Measurements from ENCODE around the gene LASP1. TPM values are rescaled to one million over a fixed set of nuclear protein-coding genes. Genes with fewer than 3 reads are reported as not detected.

The LASP1 gene
- total RNA-seq, 1 experiment from 2014 or later = 120 TPM

DNA sequence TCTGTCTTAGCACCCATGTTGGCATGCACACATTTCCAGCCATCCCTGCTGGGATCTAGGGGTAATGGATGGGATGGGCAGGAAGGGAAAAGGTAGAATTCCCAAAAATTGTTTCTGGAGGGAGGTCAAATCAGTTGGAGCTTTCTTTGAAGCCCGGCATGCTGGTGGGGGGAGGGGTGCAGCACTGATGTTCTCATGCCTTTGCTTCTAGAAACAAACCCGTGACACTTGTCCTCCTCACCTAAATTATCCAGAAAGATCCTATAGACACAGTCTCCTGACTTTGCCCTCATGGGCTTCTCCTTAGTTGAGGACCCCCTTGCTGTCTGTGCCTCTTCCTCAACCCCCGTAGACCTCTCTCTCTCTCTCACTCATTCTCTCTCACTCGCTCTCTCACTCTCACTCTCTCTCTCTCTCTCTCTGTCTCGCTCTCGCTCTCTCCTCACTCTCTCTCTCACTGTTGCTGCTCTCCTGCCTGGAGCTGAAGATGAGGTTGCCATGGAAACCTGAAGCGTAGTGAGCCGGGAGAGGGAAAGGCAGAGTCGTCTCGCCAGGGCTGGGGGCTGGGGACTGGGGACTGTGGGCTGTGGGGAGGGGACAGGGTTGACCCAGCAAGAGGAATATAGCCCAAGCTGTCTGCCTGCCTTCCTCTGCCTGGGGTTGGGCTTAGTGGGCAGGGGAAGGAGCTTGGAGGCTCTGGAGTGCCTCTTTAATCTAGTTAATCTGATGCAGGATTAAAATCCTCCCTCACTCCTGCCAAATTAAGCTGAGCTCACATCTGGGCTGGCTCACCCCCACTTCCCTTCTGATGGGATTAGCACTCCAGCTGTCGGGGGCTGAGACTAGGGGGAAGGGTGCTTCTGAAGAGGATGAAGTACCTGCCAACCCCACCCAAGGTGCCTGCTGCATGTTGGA is 16.1 kb downstream of the LASP1 start:
- DNase-seq (ENCODE audit: low read depth) = no peak

DNA sequence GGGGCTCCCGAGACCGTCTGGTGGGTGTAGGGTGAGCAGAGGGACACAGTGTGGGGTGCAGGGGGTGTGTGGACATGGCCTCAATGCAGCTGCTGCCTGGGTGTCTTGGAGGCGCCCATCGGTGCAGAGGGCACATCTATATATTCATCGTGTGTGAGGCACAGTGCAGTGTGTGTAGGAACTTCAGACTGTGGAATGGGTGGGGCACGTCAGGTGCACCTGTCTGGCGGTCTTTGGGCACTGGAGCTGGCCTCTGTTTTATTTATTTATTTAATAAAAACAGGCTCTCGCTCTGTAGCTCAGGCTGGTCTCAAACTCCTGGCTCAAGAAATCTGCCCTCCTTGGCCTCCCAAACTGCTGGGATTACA is 16.8 kb downstream of the LASP1 start:
- no peak for DNase-seq (ENCODE audit: low read depth)

DNA sequence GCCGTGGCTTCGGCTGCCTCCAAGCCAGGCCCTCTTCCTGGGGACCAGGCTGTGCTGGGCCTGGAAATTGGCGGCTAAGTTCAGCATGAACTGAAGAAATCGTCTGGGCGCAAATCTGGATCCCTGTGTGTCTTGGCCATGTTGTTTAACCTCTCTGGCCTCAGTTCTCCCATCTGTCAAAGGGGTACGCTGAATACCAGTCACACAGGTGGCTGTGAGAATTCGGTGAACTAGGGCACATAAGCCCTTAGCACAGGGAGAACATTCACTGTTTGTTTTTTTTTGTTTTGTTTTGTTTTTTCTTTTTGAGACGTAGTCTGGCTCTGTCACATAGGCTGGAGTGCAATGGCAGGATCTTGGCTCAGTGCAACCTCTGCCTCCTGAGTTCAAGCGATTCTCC is 19.0 kb downstream of the LASP1 start:
- no peak for DNase-seq (ENCODE audit: low read depth)

GRCh38 chr17:38889745-38890409 is 20.0 kb downstream of the LASP1 start:
- DNase-seq (ENCODE audit: low read depth) = no peak

GRCh38 chr17:38890410-38890746 is 20.5 kb downstream of the LASP1 start:
- DNase-seq (ENCODE audit: low read depth) = no peak

GRCh38 chr17:38891441-38891840 is 21.6 kb downstream of the LASP1 start:
- no peak for DNase-seq (ENCODE audit: low read depth)

- DNase-seq (ENCODE audit: low read depth) = no peak
Observed at GRCh38 chr17:38892083-38892482, 22.2 kb downstream of the LASP1 start.

GRCh38 chr17:38892620-38893019 is 22.8 kb downstream of the LASP1 start:
- DNase-seq (ENCODE audit: low read depth) = no peak

DNA sequence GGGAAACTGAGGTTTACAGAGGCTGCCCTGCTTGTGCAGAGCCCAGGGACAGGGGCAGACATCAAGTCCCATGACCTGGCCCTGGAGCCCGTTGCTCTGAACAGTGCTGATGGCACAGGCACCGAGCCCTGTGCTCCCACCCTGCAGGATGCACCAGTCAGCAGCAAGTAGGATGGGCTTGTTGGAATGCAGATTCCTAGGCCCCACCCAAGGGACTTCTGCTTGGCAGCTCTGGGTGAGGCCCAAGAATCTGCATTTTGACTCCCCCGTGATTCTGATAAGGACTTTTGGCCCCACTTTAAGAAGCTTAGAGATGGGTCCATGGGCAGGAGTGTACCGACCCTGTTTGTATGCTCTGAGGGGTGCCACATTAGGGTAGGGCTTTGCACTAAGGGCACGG is 23.3 kb downstream of the LASP1 start:
- no peak for DNase-seq (ENCODE audit: low read depth)

- DNase-seq (ENCODE audit: low read depth) = peak; percentile 13
Observed at GRCh38 chr17:38893607-38894006, 23.7 kb downstream of the LASP1 start.

DNA sequence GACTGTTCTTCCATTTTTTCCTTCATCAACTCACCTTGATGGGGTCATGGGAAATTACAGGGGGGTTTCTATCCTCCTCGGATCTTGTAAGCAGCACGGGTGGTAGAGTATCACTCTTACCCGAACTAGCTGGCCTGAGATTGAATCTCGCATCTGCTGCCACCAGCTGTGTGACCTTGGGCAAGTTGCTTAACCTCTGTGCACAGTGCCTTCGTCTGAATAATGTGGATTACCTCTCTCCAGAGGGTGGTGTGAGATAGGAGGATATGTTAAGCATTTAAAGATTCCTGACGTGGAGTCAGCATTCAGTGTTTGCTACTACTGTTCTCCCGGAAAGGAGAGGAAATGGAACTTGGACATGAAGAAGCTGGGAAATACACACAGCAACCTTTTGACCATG is 24.4 kb downstream of the LASP1 start:
- no peak for DNase-seq (ENCODE audit: low read depth)

DNA sequence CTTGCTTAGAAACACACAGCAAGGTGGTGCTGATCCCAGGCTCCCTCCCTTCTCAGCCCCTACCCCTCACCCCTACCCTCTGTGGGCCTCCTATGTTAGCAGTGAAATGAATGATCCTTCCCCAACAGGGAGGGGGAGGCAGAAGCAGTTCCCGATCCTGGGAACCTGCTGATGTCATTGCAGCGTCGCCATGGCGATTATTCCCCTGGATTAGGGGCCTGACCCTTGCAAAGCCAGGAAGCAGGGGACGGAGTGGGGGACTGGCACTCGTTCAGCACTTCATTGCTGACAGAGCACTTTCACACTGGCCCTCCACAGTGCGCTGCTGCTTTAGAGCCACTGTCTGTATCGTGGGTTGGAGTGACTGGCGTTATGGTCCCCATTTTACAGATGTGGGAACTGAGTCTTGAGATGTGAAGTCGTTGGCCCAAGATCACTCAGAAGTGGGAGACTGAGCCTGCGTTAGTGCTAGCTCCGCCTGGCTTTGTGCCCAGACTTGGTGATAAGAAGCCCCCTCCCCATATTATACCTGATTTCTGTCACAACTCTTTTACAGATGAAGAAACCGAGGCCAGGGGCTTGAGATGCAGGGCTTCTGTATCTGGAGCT is 26.6 kb downstream of the LASP1 start:
- no peak for DNase-seq (ENCODE audit: low read depth)

- peak; percentile 23 for DNase-seq (ENCODE audit: low read depth)
Observed at GRCh38 chr17:38897176-38897575, 27.3 kb downstream of the LASP1 start.

DNA sequence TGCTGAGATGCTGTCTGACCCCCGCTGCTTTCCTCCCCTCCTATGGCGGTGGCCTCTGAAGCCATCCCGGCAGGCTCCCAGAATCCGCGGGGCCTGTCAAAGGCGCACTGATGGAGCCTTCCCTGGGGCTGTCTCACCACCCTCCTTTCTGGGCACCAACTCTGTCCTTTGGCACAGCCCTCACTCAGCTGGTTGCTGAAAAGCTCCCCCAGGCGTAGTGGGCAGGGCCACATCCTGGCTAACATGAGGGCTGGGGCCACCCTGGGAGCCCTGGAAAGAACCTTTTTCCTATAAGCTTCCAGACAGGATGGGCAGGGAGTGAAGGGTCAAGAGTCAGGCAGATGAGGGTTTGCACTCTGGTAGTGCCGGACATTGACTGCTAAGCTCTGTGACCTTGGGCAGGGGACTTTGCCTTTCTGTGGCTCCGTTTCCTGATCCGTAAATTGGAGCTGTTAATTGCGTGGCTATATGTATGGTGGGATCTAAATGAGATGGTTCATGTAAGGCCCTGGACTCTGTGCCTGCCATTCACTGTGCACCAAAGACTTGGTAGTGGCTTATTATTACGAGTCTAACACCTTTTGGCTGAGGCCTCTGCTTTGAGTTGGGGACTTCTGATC is 27.9 kb downstream of the LASP1 start:
- peak; percentile 30 for DNase-seq (ENCODE audit: low read depth)

- DNase-seq (ENCODE audit: low read depth) = no peak
Observed at GRCh38 chr17:38898291-38898679, 28.4 kb downstream of the LASP1 start.

DNA sequence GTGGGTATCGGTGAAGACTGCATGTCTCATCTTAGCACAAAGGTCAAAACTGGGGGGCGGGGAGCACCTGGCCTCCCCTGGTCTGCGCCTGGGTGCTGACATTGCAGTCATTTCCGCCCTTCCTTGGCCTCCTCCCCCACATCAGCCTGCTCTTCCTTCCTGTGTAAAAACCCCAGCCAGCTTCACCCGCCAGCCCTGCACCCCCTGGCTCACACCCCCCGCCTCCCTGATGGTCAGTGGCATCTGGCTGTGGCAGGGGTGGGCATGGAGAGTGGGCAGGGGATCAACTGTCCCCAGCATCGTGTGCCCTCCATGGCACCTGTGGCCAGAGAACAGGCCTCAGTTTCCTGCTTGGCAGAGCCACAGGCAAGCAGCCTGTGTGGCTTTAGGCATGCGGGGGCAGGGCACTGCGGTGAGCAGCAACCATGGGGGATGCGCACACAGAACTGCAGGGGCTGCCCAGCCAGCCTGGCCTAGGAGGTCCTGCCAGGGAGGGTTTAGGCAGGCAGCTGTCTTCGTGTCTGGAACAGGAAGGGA is 29.0 kb downstream of the LASP1 start:
- DNase-seq (ENCODE audit: low read depth) = no peak

- DNase-seq (ENCODE audit: low read depth) = no peak
Observed at GRCh38 chr17:38899421-38899820, 29.6 kb downstream of the LASP1 start.

DNA sequence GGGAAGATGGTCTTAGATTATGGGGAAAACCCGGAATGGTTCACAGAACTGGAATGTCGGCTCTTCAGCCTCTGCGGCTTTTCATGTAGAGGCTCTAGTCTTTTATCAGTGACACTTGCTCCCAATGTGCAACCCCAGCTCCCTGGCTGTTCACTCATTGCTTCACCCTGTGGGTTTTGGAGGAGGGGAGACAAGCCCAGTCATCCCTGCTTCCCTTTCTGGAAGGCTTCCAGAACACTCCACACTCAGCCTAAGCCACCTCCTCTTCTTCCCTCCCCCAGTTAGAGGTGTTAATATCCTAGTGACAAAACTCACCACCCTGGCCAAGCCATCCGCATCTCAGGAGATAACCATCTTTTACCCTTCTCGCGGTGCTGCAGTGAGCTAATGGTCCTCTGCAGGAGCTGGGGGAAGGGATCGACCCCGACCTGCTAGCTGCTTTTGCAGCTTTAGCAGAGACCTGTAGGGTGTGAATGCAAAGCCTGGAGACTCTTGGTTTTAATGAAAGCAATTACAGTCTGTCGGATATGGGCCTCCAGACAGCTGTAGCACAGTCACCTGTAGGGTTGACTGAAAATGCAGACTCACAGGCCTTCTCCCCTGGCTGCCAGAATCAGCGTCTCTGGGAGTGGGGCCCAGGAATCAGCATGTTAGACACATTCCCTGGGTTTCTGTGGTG is 31.3 kb downstream of the LASP1 start:
- DNase-seq (ENCODE audit: low read depth) = peak; percentile 98

DNA sequence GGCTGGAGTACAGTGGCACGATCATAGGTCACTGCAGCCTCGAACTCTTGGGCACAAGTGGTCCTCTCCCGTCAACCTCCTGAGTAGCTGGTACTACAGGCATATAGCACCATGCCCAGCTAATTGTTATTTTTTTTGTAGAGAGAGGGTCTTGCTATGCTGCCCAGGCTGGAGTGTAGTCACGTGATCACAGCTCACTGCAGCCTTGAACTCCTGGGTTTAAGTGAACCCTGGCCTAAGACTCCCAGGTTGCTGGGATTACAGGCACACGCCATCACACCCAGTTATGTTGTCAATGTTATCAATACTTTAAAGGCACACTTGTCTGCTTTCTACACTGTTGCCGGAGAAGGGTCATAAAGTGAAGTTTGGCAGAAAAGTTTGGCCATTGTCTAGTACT is 33.5 kb downstream of the LASP1 start:
- DNase-seq (ENCODE audit: low read depth) = no peak

DNA sequence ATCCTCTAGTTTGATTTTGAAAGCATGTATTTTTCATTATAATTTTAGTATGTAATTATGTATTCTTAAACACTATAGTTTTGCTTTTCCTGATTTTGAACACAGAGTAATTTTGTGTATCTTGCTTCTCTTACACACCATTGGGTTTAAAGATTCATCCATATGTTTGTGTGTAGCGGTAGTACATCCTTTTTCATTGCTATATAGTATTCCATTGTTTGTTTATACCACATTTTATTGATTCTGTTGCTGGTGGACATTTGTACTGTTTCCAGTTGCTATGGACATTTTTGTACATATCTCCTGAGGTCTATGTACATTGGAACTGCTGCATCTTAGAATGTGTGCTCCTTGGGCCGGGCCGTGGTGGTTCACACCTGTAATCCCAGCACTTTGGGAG is 35.0 kb downstream of the LASP1 start:
- DNase-seq (ENCODE audit: low read depth) = no peak

DNA sequence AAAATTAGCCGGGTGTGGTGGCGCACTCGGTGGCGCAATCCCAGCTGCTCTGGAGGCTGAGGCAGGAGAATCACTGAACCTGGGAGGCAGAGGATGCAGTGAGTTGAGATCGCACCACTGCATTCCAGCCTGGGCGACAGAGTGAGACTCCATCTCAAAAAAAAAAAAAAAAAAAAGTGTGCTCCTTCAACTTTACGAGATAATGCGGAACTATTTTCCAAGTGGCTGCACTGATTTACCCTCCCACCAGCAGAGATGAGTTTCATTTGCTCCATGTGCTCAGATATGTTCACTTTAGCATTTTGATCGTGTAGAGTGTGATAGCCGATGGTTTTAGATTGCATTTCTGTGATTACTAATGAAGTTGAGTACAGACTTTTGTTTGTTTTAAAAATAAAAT is 35.5 kb downstream of the LASP1 start:
- DNase-seq (ENCODE audit: low read depth) = no peak
